ENCODE results near the gene DCTD. TPM values are rescaled to one million over a fixed set of nuclear protein-coding genes. Genes with fewer than 3 reads are reported as not detected.

The DCTD gene
- total RNA-seq, 1 experiment from 2014 or later: 100 TPM

DNA sequence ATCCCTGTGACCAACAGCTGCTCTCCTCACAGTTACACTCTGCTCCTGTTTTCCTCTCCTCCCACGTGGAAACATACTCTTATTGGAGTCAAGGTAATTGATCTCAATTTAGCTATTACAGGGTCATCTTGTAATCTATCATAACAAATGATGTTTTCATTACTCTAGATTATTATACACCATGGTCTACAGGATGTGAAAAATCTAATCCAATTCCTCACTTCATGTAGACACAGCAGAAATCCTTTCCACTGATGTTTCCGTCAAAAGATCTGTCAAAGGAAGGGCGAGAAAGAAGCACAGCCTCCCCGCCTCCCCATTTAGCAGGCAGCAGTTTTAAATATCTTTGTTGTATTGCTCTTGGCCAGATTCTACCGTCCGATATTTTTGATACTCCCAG, 13.7 kb upstream of the DCTD start:
- no peak overlapping the region for H2BK120ac ChIP-seq (ENCODE audit: low read depth, low read length, poor library complexity, severe bottlenecking)
- H3K9me3 ChIP-seq (ENCODE audit: control insufficient read depth, low read depth, low read length): no peaks in the 10 kb centered on the region
- H3K23me2 ChIP-seq (ENCODE audit: insufficient read length, low read depth, low read length, poor library complexity, severe bottlenecking): no peaks in the 10 kb centered on the region
- no peak overlapping the region for H2BK20ac ChIP-seq (ENCODE audit: low read depth, low read length, poor library complexity, severe bottlenecking)
- H3K56ac ChIP-seq (ENCODE audit: insufficient read length, low read depth, low read length): no peak overlapping the region
- Mint-ChIP-seq H3K27me3 (ENCODE audit: low read depth) (no peaks in the 10 kb centered on the region), H3K9me3 (no peaks in the 10 kb centered on the region), H3K36me3 (ENCODE audit: insufficient read depth in 1 of 3, low read depth in 3 of 3) (no peaks in the 10 kb centered on the region), H3K4me1 (no peaks in the 10 kb centered on the region), H3K27ac (no peak overlapping the region), H3K4me3 (no peak overlapping the region)
- H2AK5ac ChIP-seq (ENCODE audit: insufficient read length, low read length): no peak overlapping the region
- no peaks in the 10 kb centered on the region for H3K27me3 ChIP-seq (ENCODE audit: insufficient read depth, low read length)
- H3K4me2 ChIP-seq (ENCODE audit: insufficient read depth, insufficient read length, low read length): no peak overlapping the region
- TF ChIP-seq, protein P1, sequence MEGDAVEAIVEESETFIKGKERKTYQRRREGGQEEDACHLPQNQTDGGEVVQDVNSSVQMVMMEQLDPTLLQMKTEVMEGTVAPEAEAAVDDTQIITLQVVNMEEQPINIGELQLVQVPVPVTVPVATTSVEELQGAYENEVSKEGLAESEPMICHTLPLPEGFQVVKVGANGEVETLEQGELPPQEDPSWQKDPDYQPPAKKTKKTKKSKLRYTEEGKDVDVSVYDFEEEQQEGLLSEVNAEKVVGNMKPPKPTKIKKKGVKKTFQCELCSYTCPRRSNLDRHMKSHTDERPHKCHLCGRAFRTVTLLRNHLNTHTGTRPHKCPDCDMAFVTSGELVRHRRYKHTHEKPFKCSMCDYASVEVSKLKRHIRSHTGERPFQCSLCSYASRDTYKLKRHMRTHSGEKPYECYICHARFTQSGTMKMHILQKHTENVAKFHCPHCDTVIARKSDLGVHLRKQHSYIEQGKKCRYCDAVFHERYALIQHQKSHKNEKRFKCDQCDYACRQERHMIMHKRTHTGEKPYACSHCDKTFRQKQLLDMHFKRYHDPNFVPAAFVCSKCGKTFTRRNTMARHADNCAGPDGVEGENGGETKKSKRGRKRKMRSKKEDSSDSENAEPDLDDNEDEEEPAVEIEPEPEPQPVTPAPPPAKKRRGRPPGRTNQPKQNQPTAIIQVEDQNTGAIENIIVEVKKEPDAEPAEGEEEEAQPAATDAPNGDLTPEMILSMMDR (conservative IDR thresholded peaks at IDR 0.05): no peak
- H3T11ph ChIP-seq (ENCODE audit: low read length): no peak overlapping the region
- H3K4me1 ChIP-seq (ENCODE audit: insufficient read depth, low read length): no peaks in the 10 kb centered on the region
- H2BK15ac ChIP-seq (ENCODE audit: low read depth, low read length): no peak overlapping the region
- H3K23ac ChIP-seq (ENCODE audit: insufficient read length, low read depth, low read length): no peak overlapping the region
- no peak overlapping the region for H2BK5ac ChIP-seq (ENCODE audit: insufficient read length, low read length)
- no peak overlapping the region for H3K9ac ChIP-seq (ENCODE audit: extremely low read depth, insufficient read length, low read length)
- H3K14ac ChIP-seq (ENCODE audit: insufficient read depth, low read length): no peak overlapping the region
- no peak overlapping the region for H3K4ac ChIP-seq (ENCODE audit: low read depth, low read length)
- no CpG with 5 or more reads among the region's 6 CpGs for WGBS (ENCODE audit: extremely low coverage, insufficient read length, low lambda C conversion rate)
- H3K79me2 ChIP-seq (ENCODE audit: insufficient read depth, low read length): no peaks in the 10 kb centered on the region
- H4K8ac ChIP-seq (replicated peaks; ENCODE audit: insufficient read length, low read depth, low read length): no peak overlapping the region
- DNase-seq: no peak
- H3K27ac ChIP-seq (ENCODE audit: insufficient read length, low read depth, low read length): no peak overlapping the region
- H4K5ac ChIP-seq (ENCODE audit: insufficient read length, low read depth, low read length): no peak overlapping the region
- no peaks in the 10 kb centered on the region for H3K79me1 ChIP-seq (ENCODE audit: insufficient read depth, low read depth, low read length, poor library complexity, severe bottlenecking)
- H4K91ac ChIP-seq (ENCODE audit: insufficient read length, low read depth, low read length): no peak overlapping the region
- no peak overlapping the region for H3K18ac ChIP-seq (ENCODE audit: insufficient read length, low read depth, low read length)
- no peak overlapping the region for H2BK12ac ChIP-seq (ENCODE audit: insufficient read length, low read depth, low read length)
- no peaks in the 10 kb centered on the region for H4K20me1 ChIP-seq (ENCODE audit: control insufficient read depth, insufficient read depth, insufficient read length)
- H2AFZ ChIP-seq (ENCODE audit: low read length): no peak overlapping the region
